ENCODE results near the gene CASP10.
A peak's percentile ranks its signal among the peaks of the same experiment; 100 is the strongest.
"Not testable (repeated sequence)": the region's sequence is repeated elsewhere in the genome, so short reads cannot be mapped to it uniquely, and the experiment has no call there.

Gene CASP10, protein sequence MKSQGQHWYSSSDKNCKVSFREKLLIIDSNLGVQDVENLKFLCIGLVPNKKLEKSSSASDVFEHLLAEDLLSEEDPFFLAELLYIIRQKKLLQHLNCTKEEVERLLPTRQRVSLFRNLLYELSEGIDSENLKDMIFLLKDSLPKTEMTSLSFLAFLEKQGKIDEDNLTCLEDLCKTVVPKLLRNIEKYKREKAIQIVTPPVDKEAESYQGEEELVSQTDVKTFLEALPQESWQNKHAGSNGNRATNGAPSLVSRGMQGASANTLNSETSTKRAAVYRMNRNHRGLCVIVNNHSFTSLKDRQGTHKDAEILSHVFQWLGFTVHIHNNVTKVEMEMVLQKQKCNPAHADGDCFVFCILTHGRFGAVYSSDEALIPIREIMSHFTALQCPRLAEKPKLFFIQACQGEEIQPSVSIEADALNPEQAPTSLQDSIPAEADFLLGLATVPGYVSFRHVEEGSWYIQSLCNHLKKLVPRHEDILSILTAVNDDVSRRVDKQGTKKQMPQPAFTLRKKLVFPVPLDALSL

DNA sequence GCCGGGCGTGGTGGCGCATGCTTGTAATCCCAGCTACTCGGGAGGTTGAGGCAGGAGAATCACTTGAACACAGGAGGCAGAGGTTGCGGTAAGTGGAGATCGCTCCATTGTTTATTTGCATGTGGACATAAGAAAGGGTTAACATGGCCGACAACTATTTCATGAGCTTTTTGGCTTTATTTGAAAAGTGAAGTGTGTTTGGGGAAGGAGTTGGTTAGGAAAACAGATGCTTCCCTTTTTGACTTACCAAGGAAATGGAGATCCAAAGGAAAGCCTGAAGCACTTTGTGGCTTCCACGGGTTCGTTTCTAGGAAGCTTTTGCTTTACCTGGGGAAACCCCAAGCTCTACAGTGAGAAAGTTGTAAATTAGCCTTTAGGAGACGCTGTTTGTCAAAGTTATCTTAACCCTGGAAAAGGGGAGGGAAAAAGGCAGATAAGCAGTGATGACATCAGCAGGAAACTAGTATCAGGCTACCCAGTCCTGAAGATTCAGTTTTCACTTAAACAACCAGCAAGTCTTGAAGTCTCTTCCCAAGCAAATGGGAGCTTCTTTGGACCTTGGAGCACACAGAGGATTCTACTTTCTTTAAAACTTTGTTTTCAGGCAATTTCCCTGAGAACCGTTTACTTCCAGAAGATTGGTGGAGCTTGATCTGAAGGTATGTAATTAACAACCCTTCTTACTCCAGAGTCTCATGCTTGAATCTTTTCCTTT lies at the start of gene CASP10:
Gene CASP10 (plus strand): TSS at position 492 of the 715 bp plus-strand sequence. CDS start 2,637 bp downstream, outside the sequence.
- DNase-seq (ENCODE audit: low read depth), result peak; percentile 53

- peak; percentile 13 for DNase-seq (ENCODE audit: low read depth)
Measured at GRCh38 chr2:201135386-201135785, 47.6 kb upstream of the CASP10 start.

DNA sequence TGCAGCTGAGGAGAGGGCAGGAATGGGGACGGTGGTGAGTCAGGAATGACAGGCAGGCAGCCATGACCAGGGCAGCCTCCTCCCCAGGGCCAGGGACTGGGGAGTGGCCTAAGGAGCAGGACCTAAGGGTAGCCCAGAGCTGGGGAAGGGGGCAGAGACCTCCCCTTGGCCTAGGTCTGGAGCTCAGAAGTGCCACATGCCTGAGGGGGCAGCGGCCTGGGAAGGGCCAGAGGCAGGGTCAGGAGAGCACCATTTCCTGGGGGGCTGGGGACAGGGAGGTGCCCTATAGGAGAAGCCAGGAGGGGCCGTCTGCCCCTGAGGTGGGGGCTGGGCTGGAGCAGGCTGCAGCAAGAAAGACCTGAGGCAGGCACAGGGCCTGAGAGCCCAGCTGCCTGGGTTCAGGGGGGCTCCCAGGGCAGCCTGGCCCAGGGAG lies 46.0 kb upstream of the CASP10 start:
- DNase-seq (ENCODE audit: low read depth), result peak; percentile 43

DNA sequence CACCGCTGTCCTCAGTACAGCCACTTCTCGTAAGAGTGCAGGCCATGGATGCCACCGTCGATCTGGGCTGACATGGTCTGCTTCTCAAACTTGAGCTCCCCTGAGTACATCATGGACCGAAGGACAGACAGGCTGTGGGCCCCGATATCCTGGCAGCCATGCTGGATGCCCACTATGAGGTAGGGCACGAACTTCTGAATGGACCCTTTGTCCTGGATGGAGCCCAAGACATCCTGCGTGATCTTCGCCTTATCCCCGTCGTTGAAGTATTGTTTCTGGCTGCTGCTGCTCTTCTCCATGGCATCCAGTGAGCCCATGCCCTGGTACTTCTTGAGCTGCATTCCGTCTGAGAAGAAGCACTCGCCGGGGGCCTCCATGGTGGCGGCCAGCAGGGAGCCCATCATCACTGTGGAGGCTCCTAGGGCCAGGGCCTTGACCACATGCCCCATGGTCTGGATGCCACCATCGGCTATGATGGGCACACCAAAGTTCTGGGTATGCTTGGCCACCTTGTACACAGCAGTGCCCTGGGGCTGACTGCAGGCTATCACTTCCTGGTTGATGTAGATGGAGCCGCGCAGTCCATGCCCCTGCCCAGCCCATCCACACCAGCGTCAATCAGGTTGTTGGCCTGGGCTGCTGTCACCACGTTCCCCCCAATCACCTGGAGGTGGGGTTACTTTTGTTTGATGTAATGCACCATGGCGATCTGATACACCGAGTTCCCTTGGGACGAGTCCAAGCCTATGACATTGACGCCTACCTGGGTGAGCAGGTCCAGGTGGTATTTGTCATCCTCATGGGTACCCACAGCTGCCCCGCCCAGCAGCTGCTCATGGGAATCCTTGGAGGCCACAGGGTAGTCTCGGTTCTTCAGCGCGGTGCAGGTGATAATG lies 45.2 kb upstream of the CASP10 start:
- DNase-seq (ENCODE audit: low read depth), result no peak

GRCh38 chr2:201138401-201138970 lies 44.5 kb upstream of the CASP10 start:
- DNase-seq (ENCODE audit: low read depth), result no peak

DNA sequence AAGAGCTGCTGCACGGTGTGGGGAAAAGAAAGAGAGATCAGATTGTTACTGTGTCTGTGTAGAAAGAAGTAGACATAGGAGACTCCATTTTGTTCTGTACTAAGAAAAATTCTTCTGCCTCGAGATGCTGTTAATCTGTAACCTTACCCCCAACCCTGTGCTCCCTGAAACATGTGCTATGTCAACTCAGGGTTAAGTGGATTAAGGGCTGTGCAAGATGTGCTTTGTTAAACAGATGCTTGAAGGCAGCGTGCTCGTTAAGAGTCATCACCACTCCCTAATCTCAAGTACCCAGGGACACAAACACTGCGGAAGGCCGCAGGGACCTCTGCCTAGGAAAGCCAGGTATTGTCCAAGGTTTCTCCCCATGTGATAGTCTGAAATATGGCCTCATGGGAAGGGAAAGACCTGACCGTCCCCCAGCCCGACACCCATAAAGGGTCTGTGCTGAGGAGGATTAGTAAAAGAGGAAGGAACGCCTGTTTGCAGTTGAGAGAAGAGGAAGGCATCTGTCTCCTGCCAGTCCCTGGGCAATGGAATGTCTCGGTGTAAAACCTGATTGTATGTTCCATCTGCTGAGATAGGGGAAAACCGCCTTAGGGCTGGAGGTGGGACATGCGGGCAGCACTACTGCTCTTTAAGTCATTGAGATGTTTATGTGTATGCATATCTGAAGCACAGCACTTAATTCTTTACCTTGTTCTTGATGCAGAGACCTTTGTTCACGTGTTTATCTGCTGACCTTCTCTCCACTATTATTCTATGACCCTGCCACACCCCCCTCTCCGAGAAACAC lies 43.8 kb upstream of the CASP10 start:
- DNase-seq (ENCODE audit: low read depth), result not testable (repeated sequence)

- DNase-seq (ENCODE audit: low read depth), result peak; percentile 19
Measured at GRCh38 chr2:201139836-201140604, 42.9 kb upstream of the CASP10 start.

GRCh38 chr2:201144101-201145051 lies 38.6 kb upstream of the CASP10 start:
- no peak for DNase-seq (ENCODE audit: low read depth)

DNA sequence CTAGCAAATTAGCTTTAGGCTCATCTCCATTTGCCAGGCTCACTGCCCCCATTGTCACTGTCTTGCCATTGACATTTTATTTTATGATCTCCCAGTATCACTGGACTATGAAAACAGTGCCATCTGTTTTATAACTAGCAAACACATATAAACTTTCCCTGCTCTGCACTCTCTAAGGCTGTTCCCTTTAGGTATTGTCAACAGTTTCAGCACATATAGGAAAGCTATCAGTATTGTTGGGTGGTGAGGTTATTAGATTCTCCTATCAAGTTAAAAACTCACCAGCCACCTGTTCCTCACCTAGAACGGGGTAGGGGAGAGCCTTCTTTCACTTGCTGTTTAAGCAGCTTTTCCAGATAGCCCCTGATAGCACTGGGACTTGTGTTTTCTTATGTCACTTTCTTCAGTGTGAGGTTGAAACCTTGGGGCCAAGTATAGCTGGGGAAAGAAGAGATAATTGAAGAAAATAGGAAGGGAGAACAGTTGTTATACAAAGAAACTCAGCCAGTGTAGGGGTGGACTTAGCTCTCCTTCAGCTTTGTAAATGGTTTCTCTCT lies 34.4 kb upstream of the CASP10 start:
- DNase-seq (ENCODE audit: low read depth), result no peak

GRCh38 chr2:201149064-201149820 lies 33.7 kb upstream of the CASP10 start:
- DNase-seq (ENCODE audit: low read depth), result peak; percentile 93

GRCh38 chr2:201149821-201150165 lies 33.1 kb upstream of the CASP10 start:
- peak; percentile 86 for DNase-seq (ENCODE audit: low read depth)

DNA sequence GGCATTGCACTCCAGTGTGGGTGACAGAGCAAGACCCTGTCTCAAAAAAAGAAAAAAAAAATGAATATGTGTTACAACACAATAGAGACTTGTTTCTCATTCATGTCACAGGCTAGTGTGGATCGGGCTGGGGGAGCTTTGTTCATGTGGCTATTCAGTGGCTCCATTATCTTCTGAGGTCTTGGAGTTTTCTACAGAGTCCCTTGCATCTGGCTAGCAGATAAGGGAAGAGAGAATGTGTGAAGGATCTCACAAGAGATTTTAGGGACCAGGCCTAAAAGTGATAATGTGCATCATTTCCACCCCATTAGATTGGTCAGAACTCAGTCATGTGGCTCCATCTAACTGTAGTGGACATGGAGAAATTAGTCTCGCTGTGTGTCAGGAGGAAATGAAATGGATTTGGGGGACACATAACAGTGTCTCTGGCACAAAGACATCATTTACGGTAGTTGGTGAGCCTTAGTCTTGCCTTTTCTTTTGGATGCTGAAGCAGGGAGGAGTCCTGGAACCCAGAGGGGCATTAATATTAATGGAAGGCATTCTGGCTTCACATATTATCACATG lies 32.4 kb upstream of the CASP10 start:
- DNase-seq (ENCODE audit: low read depth), result no peak

GRCh38 chr2:201151127-201151981 lies 31.6 kb upstream of the CASP10 start:
- peak; percentile 97 for DNase-seq (ENCODE audit: low read depth)

DNA sequence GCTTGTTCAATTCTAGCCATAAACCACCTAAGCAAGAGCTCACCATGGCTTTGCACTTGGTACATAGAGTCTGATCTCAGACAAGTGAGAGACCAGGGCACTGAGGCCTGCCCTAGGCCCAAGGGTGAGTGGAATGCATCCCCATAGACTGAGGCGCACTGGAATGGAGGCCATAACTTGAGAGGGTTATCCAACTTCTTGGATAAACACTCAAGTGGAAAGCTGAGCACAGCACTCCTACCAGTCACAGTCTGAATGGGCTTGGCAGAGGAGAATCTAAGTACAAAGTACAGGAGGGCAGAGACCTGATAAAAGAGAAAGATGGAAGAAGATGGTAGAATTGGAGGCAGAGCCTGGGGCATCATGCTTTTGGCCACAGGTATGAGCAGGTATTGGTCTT lies 30.4 kb upstream of the CASP10 start:
- DNase-seq (ENCODE audit: low read depth), result no peak

- no peak for DNase-seq (ENCODE audit: low read depth)
Measured at GRCh38 chr2:201152999-201153815, 29.7 kb upstream of the CASP10 start.
